ENCODE measurements around the gene CCL28.
"Not testable (repeated sequence)": the region's sequence is repeated elsewhere in the genome, so short reads cannot be mapped to it uniquely, and the experiment has no call there.

The CCL28 gene

DNA sequence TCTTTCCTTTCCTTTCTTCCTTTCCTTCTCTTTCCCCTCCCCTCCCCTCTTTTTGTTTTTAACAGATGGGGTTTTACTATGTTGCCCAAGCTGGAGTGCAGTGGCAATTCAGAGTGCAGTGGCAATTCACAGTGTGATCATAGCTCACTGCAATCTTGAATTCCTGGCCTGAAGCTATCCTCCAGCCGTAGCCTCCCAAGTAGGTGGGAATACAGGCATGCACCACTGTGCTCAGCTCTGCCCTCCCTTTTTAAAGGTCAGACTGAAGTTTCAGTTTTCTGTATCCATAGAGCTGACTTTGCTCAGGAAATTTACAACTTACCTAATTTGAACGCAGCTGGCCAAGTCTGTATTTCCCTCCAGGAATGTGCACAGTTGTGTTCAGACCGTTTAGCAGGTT is 696 bp downstream of the CCL28 start:
- in situ Hi-C loops (cut with MboI; ENCODE audit: low sequenced_read_pairs), result no loop called here

DNA sequence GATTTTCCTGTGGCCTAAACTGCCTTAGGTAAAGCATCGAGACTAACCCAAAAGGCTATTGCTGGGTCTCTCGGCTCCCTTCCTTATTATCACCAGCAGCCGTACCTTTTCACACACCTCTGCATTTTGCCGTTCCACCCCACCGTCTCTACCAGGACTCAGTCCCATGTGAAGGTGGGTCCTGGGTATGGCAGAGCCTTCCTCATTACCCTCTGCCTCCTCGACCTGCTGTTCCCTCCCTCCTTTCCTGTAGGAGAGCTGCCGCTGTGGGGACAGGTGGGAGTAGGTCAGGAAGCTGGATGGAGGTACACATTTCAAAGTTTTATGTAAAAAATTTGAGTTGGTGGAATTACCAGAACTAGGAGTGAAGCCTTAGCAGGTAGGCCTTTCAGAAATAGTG is 1.8 kb downstream of the CCL28 start:
- in situ Hi-C loops (cut with MboI; ENCODE audit: low sequenced_read_pairs), result no loop called here

DNA sequence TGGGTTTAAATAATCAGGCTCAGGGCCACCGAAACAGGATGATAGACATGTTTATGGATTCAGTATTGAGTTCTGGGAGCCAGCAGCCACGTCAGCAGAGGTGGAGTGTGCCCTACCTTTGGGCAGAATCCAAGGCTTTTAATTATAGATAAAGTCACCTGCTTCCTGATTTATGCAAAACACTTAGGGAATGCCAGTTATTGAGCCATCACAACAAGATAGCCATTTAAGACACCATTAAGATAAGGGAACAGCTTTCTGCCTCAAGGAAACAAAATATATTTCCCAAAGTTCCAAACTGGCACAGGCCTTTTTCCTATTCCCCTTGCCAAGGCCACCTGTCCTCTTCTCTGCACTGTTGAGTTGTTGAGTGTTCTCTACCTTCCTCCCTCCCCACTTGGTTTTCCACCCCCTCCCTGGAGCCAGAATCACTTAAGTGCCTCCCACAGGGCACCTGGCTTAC is 2.4 kb downstream of the CCL28 start:
- in situ Hi-C loops (cut with MboI; ENCODE audit: low sequenced_read_pairs), result no loop called here

DNA sequence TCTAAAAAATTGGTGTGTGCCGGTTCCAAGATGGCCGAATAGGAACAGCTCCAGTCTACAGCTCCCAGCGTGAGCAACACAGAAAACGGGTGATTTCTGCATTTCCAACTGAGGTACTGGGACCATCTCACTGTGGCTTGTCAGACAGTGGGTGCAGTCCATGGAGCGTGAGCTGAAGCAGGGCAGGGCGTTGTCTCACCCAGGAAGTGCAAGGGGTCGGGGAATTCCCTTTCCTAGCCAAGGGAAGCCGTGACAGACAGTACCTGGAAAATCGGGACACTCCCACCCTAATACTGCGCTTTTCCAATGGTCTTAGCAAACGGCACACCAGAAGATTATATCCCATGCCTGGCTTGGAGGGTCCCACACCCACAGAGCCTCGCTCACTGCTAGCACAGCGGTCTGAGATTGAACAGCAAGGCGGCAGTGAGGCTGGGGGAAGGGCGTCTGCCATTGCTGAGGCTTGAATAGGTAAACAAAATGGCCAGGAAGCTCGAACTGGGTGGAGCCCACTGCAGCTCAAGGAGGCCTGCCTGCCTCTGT is 9.6 kb downstream of the CCL28 start:
- in situ Hi-C loops (cut with MboI; ENCODE audit: low sequenced_read_pairs), result not testable (repeated sequence)

DNA sequence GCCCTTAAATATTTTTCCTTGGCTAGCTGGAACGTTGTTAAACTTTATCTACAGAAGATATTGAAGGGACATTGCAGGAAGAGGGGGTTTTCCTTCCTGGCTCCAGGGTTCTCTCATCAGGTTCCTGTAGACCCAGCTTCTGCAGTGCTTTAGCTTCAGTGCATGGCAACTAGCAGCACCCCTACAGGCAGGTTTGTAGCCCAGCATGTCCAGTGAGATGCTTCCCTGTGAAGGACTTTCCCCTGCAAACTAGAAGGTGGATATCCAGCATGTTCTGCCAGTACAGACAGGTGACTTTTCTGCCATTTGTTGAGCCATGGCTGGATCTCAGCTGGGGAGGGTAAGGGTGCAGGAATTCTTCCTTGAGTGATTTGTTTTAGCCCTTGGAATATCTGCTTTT is 10.4 kb downstream of the CCL28 start:
- in situ Hi-C loops (cut with MboI; ENCODE audit: low sequenced_read_pairs), result no loop called here

GRCh38 chr5:43400082-43400481 is 12.1 kb downstream of the CCL28 start:
- in situ Hi-C loops (cut with MboI; ENCODE audit: low sequenced_read_pairs), result no loop called here

DNA sequence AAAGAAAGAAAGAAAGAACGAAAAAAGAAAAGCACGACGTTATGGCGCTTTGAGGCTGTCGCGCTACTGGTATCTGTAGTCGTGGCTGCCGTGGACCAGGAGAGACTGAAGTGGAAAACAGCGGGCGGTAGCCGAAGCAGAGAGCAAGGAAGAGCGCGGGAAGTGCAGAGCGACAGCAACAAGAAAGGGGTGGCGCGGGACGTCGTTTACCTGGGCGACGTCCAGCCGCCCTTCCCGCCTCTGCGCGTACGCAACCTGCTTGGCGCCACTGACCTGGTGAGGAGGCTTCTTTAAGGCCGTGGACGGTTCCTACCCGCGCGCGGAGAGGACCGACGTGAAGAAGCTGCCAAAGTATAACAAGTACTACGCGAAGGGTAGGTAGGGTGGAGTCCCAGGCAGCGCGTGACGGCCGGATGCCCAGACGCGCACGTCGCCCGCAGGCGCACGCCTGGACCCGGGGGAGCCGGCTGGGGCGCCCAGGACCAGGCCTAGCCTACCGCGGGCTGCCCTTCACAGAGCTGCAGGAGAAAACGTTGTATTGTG is 15.4 kb downstream of the CCL28 start:
- in situ Hi-C loops (cut with MboI; ENCODE audit: low sequenced_read_pairs), result no loop called here

DNA sequence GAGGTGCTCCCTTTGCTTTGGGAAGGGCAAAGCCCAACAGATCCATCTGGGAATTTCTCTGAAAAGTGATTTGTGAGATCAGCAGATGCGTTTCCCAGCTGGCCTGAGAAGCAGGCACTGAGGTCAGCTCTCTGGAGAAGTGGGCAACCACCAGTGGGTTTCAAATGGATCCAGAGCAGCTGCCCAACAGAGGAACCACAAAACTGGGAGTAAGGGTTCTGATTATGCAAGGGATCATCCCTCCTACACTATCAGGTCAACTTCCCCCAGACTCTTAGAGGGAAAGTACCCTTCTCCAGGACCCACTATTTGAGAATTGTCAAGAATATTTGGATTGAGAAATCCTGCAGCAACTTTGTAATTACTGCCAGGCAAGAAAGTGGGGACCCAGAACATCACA is 21.7 kb downstream of the CCL28 start:
- in situ Hi-C loops (cut with MboI; ENCODE audit: low sequenced_read_pairs), result no loop called here

- in situ Hi-C loops (cut with MboI; ENCODE audit: low sequenced_read_pairs), result no loop called here
Observed at GRCh38 chr5:43389679-43390329, 22.4 kb downstream of the CCL28 start.

GRCh38 chr5:43386960-43387362 is 25.2 kb downstream of the CCL28 start:
- in situ Hi-C loops (cut with MboI; ENCODE audit: low sequenced_read_pairs), result no loop called here

DNA sequence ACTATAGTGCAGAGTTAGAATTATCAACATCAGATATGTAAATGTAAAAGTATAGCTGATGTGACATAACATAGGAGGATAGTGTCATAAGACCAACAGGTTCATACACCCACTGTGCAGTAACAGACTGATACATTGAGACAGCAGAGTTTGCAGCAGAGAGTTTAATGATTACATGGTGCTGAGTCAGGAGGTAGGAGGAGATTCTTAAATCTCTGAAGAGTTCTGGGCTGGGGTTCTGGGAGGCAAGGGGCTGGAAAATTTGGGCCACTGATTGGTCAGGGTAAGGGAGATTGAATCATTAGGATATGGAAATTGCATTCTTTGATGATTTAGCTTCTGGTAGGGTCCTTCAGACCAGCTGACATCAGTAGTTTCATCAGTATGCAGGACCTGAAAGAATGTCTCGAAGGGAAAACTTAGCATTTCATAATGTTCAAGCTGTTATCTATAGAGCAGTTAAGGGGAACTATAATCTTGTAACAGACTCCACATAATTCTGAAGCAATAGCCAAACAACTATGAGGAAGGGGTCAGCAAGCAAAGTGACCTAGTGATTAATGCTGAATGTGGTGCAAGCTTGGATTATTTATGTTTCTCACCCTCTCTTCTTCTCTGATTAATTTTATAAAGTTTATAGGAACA is 35.6 kb downstream of the CCL28 start:
- in situ Hi-C loops (cut with MboI; ENCODE audit: low sequenced_read_pairs), result no loop called here

DNA sequence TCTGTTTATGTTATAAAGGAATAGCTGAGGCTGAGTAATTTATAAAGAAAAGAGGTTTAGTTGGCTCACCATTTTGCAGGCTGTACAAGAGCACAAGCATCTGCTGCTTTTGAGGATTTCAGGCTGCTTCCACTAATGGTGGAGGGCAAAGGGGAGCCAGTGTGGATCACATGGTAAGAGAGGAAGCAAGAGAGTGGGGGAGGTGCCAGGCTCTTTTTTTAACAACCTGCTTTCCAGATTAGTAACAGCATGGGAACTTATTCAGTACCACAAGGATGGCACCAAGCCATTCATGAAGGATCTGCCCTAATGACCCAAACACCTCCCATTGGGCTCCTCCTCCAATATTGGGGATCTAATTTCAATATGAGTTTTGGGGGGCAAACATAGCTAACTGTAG is 40.4 kb downstream of the CCL28 start:
- in situ Hi-C loops (cut with MboI; ENCODE audit: low sequenced_read_pairs), result no loop called here

GRCh38 chr5:43370352-43370751 is 41.8 kb downstream of the CCL28 start:
- in situ Hi-C loops (cut with MboI; ENCODE audit: low sequenced_read_pairs), result no loop called here

DNA sequence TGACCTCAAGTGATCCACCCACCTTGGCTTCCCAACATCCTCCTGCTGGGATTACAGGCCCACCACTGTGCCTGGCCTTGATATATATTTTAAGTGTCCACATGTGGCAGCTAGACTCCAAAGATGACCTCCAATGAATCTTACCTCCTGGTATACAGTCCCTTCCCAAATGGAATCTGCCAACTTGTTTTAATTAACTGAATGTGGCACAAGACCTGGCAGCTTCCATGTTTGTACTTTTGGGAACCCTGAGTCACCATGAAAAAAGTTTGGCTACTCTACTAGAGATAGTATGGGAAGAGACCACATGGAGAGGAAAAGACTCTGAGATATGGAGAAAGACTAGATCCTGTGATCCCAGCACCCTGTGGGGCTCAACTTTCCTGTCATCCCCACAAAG is 42.5 kb downstream of the CCL28 start:
- in situ Hi-C loops (cut with MboI; ENCODE audit: low sequenced_read_pairs), result no loop called here

DNA sequence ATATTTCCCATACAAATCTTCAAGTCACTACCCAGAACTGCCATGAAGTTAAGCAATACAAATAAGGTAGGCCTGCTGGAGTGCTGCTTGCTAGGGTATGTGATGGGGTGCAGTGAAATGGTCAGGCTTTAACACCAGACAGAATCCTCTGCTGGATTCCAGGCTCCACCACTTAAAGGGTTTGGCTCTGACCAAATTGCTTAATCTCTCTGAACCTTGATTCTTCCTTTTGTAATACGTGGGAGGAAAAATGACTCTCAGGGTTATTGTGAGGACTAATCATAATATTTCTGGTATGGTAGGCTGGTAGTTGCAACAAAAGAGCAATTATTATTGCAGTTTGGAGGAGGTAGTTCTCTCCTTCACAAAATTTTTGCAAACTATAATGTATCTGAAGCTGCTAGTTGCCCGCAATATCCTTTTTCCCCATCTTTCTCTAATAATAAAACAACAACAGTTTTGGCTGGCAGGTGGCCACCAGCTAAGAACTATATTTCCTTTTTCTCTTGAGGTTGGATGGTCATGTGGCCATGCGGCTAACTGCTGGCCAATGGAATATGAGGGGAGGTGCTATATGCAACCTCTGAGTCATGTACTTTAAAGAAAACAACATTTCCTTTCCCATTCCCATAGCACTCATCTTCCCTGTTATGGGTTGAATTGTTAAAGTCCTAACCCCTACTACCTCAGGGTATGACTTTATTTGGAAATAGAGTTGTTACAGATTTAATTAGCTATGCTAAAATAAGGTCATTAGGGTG is 44.1 kb downstream of the CCL28 start:
- in situ Hi-C loops (cut with MboI; ENCODE audit: low sequenced_read_pairs), result no loop called here

DNA sequence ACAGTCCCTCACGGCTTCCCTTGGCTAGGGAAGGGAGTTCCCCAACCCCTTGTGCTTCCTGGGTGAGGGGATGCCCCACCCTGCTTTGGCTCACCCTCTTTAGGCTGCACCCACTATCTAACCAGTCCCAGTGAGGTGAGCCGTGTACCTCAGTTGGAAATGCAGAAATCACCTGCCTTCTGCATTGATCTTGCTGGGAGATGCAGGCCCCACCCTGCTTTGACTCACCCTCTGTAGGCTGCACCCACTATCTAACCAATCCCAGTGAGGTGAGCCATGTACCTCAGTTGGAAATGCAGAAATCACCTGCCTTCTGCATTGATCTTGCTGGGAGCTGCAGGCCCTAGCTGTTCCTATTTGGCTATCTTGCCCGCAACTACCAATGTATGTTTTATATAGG is 44.7 kb downstream of the CCL28 start:
- in situ Hi-C loops (cut with MboI; ENCODE audit: low sequenced_read_pairs), result no loop called here

- in situ Hi-C loops (cut with MboI; ENCODE audit: low sequenced_read_pairs), result not testable (repeated sequence)
Observed at GRCh38 chr5:43366680-43367246, 45.4 kb downstream of the CCL28 start.

DNA sequence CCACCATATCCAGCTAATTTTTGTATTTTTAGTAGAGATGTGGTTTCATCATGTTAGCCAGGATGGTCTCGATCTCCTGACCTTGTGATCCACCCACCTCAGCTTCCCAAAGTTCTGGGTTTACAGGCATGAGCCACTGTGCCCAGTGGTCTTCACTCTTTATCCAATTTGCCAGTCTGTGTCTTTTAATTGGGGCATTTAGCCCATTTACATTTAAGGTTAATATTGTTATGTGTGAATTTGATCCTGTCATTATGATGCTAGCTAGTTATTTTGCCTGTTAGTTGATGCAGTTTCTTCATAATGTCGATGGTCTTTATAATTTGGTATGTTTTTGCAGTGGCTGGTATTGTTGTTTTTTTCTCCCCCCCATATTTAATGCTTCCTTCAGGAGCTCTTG is 47.0 kb downstream of the CCL28 start:
- in situ Hi-C loops (cut with MboI; ENCODE audit: low sequenced_read_pairs), result not testable (repeated sequence)

- in situ Hi-C loops (cut with MboI; ENCODE audit: low sequenced_read_pairs), result no loop called here
Observed at GRCh38 chr5:43363445-43364152, 48.6 kb downstream of the CCL28 start.

- in situ Hi-C loops (cut with MboI; ENCODE audit: low sequenced_read_pairs), result no loop called here
Observed at GRCh38 chr5:43362725-43363435, 49.3 kb downstream of the CCL28 start.

Measured in HL-60/S4 treated with retinoic acid at 250 ng/mL for 4 days and 3 days (cell line).